SU-DHL-6 (cell line): Measurements from ENCODE around the gene UCHL3.

Experiments used
- H2AFZ ChIP-seq: fragments of 200-600 bp; sonication (generic); 2 replicates; pipeline ENCODE4 v1.6.1; 2014; ENCODE audit warnings: low read depth, mild to moderate bottlenecking, moderate library complexity, mixed read lengths, antibody characterized with exemption, low read length; ENCODE audit not compliant: severe bottlenecking
- H3F3A ChIP-seq: fragments of 200-600 bp; shearing (Covaris generic); 2 replicates; pipeline ENCODE4 v1.6.0; 2016; ENCODE audit warnings: antibody characterized with exemption, mild to moderate bottlenecking; ENCODE audit not compliant: insufficient read depth
- H3K27ac ChIP-seq: fragments of 200-600 bp; sonication (generic); 2 replicates; pipeline ENCODE4 v1.5.1; 2016; ENCODE audit warnings: low read depth, mild to moderate bottlenecking, low read length, moderate library complexity, mixed read lengths
- H3K27me3 ChIP-seq: fragments of 200-600 bp; sonication (generic), shearing (Covaris generic); 2 replicates; pipeline ENCODE4 v1.6.0; 2014; ENCODE audit warnings: mild to moderate bottlenecking, low read length
- H3K36me3 ChIP-seq: fragments of 200-600 bp; sonication (generic); 2 replicates; pipeline ENCODE4 v1.6.1; 2014; ENCODE audit warnings: mild to moderate bottlenecking, low read length, mixed read lengths
- H3K4me2 ChIP-seq: fragments of 300-600, 200-600 bp; shearing (Covaris generic), sonication (generic); 2 replicates; pipeline ENCODE4 v1.6.0; 2014; ENCODE audit warnings: low read length, low read depth, mild to moderate bottlenecking; ENCODE audit not compliant: poor library complexity, severe bottlenecking
- H3K4me3 ChIP-seq: fragments of 200-600 bp; sonication (generic); 2 replicates; pipeline ENCODE4 v1.5.1; 2014; ENCODE audit warnings: antibody characterized with exemption, low read length, mild to moderate bottlenecking, mixed read lengths; ENCODE audit not compliant: insufficient read depth, poor library complexity, severe bottlenecking
- H3K79me2 ChIP-seq: fragments of 200-600 bp; sonication (generic); 2 replicates; pipeline ENCODE4 v1.6.1; 2014; ENCODE audit warnings: mild to moderate bottlenecking, low read length, moderate library complexity; ENCODE audit not compliant: insufficient read depth
- H3K9ac ChIP-seq: fragments of 200-600 bp; sonication (generic); 2 replicates; pipeline ENCODE4 v1.7.0; 2014; ENCODE audit warnings: mild to moderate bottlenecking, low read length
- H3K9me2 ChIP-seq: fragments of 200-600 bp; sonication (generic); replicated peaks from 2 replicates; pipeline ENCODE4 v1.6.1; 2014; ENCODE audit warnings: low read length; ENCODE audit not compliant: insufficient read depth
- H3K9me3 ChIP-seq: fragments of 200-600 bp; sonication (generic); 2 replicates; pipeline ENCODE4 v1.6.1; 2014; ENCODE audit warnings: low read length, mixed read lengths; ENCODE audit not compliant: insufficient read depth
- H4K20me1 ChIP-seq: fragments of 200-600 bp; sonication (generic); 2 replicates; pipeline ENCODE4 v1.6.1; 2014; ENCODE audit warnings: low read depth, mild to moderate bottlenecking, antibody characterized with exemption, low read length, moderate library complexity, mixed read lengths
- EZH2phosphoT487 ChIP-seq: fragments of 200-600 bp; sonication (generic), shearing (Covaris generic); conservative IDR thresholded peaks from 2 replicates; pipeline ENCODE4 v1.6.1; 2018; ENCODE audit warnings: mild to moderate bottlenecking, antibody characterized with exemption, low read length, moderate library complexity, mixed read lengths
- TF ChIP-seq, protein P1 (sequence below): fragments of 200-600 bp; sonication (generic); IDR thresholded peaks from one replicate; pipeline ENCODE4 v1.5.1; 2017; ENCODE audit warnings: antibody characterized with exemption, mild to moderate bottlenecking, low read length, moderate library complexity; ENCODE audit not compliant: insufficient read depth, poor library complexity, severe bottlenecking

Gene UCHL3

GRCh38 chr13:75533861-75534260 lies 15.7 kb upstream of the UCHL3 start:
- peaks cover 11% of the 10 kb centered on the region; the same call in 1 of the 2 replicates for H3K36me3 ChIP-seq
- no peaks in the 10 kb centered on the region for H3K9me2 ChIP-seq
- H3K9ac ChIP-seq = no peak overlapping the region
- no peaks in the 10 kb centered on the region for H4K20me1 ChIP-seq
- no peak for TF ChIP-seq EZH2phosphoT487
- TF ChIP-seq, protein P1, sequence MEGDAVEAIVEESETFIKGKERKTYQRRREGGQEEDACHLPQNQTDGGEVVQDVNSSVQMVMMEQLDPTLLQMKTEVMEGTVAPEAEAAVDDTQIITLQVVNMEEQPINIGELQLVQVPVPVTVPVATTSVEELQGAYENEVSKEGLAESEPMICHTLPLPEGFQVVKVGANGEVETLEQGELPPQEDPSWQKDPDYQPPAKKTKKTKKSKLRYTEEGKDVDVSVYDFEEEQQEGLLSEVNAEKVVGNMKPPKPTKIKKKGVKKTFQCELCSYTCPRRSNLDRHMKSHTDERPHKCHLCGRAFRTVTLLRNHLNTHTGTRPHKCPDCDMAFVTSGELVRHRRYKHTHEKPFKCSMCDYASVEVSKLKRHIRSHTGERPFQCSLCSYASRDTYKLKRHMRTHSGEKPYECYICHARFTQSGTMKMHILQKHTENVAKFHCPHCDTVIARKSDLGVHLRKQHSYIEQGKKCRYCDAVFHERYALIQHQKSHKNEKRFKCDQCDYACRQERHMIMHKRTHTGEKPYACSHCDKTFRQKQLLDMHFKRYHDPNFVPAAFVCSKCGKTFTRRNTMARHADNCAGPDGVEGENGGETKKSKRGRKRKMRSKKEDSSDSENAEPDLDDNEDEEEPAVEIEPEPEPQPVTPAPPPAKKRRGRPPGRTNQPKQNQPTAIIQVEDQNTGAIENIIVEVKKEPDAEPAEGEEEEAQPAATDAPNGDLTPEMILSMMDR = no peak
- no peak overlapping the region for H3K4me3 ChIP-seq
- no peak overlapping the region for H3K27ac ChIP-seq
- no peaks in the 10 kb centered on the region for H3K9me3 ChIP-seq
- H3K79me2 ChIP-seq = peaks cover 13% of the 10 kb centered on the region
- no peaks in the 10 kb centered on the region for H3K27me3 ChIP-seq
- no peak overlapping the region for H3K4me2 ChIP-seq
- no peak overlapping the region for H2AFZ ChIP-seq
- H3F3A ChIP-seq = no peaks in the 10 kb centered on the region

GRCh38 chr13:75537401-75538365 lies 11.9 kb upstream of the UCHL3 start, which contains the start of gene COMMD6:
Gene COMMD6 (minus strand): TSS chr13:75537841. CDS start chr13:75537805, 36 bp downstream.
- TF ChIP-seq EZH2phosphoT487 = no peak
- TF ChIP-seq, protein P1 = no peak
- H3K4me2 ChIP-seq = peak within 1 kb of the TSS; percentile 91
- no peaks in the 10 kb centered on the region for H3K27me3 ChIP-seq
- H3K79me2 ChIP-seq = peaks cover 13% of the 10 kb centered on the region
- H3K36me3 ChIP-seq = peaks cover 2% of the 10 kb centered on the region; the same call in 1 of the 2 replicates
- H3K9me3 ChIP-seq = no peaks in the 10 kb centered on the region
- no peaks in the 10 kb centered on the region for H4K20me1 ChIP-seq
- H2AFZ ChIP-seq = peak within 1 kb of the TSS; percentile 95
- H3K9ac ChIP-seq = peak within 1 kb of the TSS; percentile 76
- H3K4me3 ChIP-seq = peak within 1 kb of the TSS; percentile 89
- H3F3A ChIP-seq = no peaks in the 10 kb centered on the region
- no peaks in the 10 kb centered on the region for H3K9me2 ChIP-seq
- peak within 1 kb of the TSS; percentile 30 for H3K27ac ChIP-seq

GRCh38 chr13:75541287-75541686 lies 8.3 kb upstream of the UCHL3 start:
- Histone ChIP-seq H3K9me3 (no peaks in the 10 kb centered on the region), H3K27ac (no peak overlapping the region), H3F3A (no peaks in the 10 kb centered on the region), H4K20me1 (no peaks in the 10 kb centered on the region), H3K27me3 (no peaks in the 10 kb centered on the region), H3K79me2 (peaks cover 12% of the 10 kb centered on the region), H2AFZ (no peak overlapping the region), H3K4me3 (no peak overlapping the region), H3K4me2 (no peak overlapping the region), H3K9me2 (no peaks in the 10 kb centered on the region), H3K36me3 (no peaks in the 10 kb centered on the region), H3K9ac (no peak overlapping the region)
- TF ChIP-seq, protein P1 = no peak
- no peak for TF ChIP-seq EZH2phosphoT487
